HCT116 (cell line): Measurements from ENCODE around the gene MYOM1. TPM values are rescaled to one million over a fixed set of nuclear protein-coding genes. Genes with fewer than 3 reads are reported as not detected.

ENCODE experiments used
- ATAC-seq: fragments of 200-7000 bp; cut with Tn5 transposase; 2 replicates; pipeline ENCODE4 v1.9.1; 2020; ENCODE audit warnings: mild to moderate bottlenecking, moderate library complexity
- BruUV-seq: library from RNA; stranded (reverse); fragments of 400-500 nt; replicated peaks from 2 replicates; lab custom pipeline; 2021; lab: Mats Ljungman, UMichigan
- CTCF ChIA-PET: fragments of 300-600 bp; sonication (Branson Sonifier 250); formaldehyde crosslinking; loops from one replicate; lab custom pipeline; 2021; ENCODE audit warnings: antibody characterized with exemption; lab: Charles Lee
- POLR2A ChIA-PET: fragments of 300-600, 350-600 bp; sonication (Branson Sonifier 250); formaldehyde crosslinking; loops from one replicate; lab custom pipeline; 2021; ENCODE audit warnings: antibody characterized with exemption; lab: Charles Lee
- RAD21 ChIA-PET, 2 experiments: fragments of 300-600 bp; sonication (Branson Sonifier 250); formaldehyde crosslinking; loops; one replicate each; lab custom pipeline; 2023; ENCODE audit warnings: low total read pairs in 2 of 2; ENCODE audit not compliant: uncharacterized antibody in 2 of 2, unreplicated experiment in 2 of 2, low non-redundant PET in 1 of 2; lab: Charles Lee
- DNase-seq: peaks from one replicate; pipeline ENCODE4 v3.0.0-alpha.2; 2010; ENCODE audit warnings: low read depth, low spot score
- H2AFZ ChIP-seq: fragments of 200-600 bp; shearing (Covaris generic), sonication (generic); 2 replicates; pipeline ENCODE4 v1.6.1; 2017; ENCODE audit warnings: low read depth, mixed run types, mixed read lengths, antibody characterized with exemption, low read length; ENCODE audit not compliant: poor library complexity, severe bottlenecking
- H3K27ac ChIP-seq: 2 replicates; pipeline ENCODE4 v1.5.1; 2012; ENCODE audit warnings: low read depth, low read length
- H3K27me3 ChIP-seq: fragments of 200-600 bp; sonication (generic); 2 replicates; pipeline ENCODE4 v1.6.1; 2016; ENCODE audit warnings: mixed run types, low read length, mixed read lengths; ENCODE audit not compliant: insufficient read depth
- H3K36me3 ChIP-seq, 2 experiments: fragments of 200-500 bp in 1 of 2; fragments of 200-600 bp in 1 of 2; sonication (Bioruptor generic) in 1 of 2; sonication (generic) in 1 of 2; 2 replicates each; pipeline versions ENCODE4 v1.5.1 to v1.6.1; 2014 to 2016; ENCODE audit warnings: low read length in 2 of 2, inconsistent platforms in 1 of 2, mixed read lengths in 1 of 2, mixed run types in 1 of 2; ENCODE audit not compliant: insufficient read depth in 2 of 2, control insufficient read depth in 1 of 2
- H3K4me1 ChIP-seq, 2 experiments: fragments of 200-600 bp in 1 of 2; sonication (generic) in 1 of 2; 2 replicates each; pipeline versions ENCODE4 v1.5.1 to v1.6.1; 2012 to 2017; ENCODE audit warnings: low read length in 2 of 2, inconsistent platforms in 1 of 2, mild to moderate bottlenecking in 1 of 2, mixed read lengths in 1 of 2, mixed run types in 1 of 2, moderate library complexity in 1 of 2; ENCODE audit not compliant: insufficient read depth in 2 of 2, control insufficient read depth in 1 of 2
- H3K4me2 ChIP-seq: fragments of 200-600 bp; sonication (generic); 2 replicates; pipeline ENCODE4 v1.6.1; 2017; ENCODE audit warnings: mixed run types, low read length, mixed read lengths
- H3K4me3 ChIP-seq, 2 experiments: fragments of 200-600 bp in 1 of 2; sonication (generic) in 1 of 2; replicated peaks in 1 of 2; 2 replicates each; pipeline ENCODE4 v1.5.1; 2011 to 2016; ENCODE audit warnings: low read length in 2 of 2, control low read depth in 1 of 2, low read depth in 1 of 2, mild to moderate bottlenecking in 1 of 2, mixed read lengths in 1 of 2, mixed run types in 1 of 2
- H3K79me2 ChIP-seq: fragments of 200-600 bp; sonication (generic); 2 replicates; pipeline ENCODE4 v1.6.1; 2017; ENCODE audit warnings: mild to moderate bottlenecking, mixed run types, low read length, moderate library complexity, mixed read lengths; ENCODE audit not compliant: insufficient read depth
- H3K9ac ChIP-seq: fragments of 200-600 bp; sonication (generic); 2 replicates; pipeline ENCODE4 v1.6.1; 2016; ENCODE audit warnings: low read length, mixed read lengths
- H3K9me2 ChIP-seq: fragments of 200-600 bp; sonication (generic), shearing (Covaris generic); 2 replicates; pipeline ENCODE4 v1.6.1; 2017; ENCODE audit warnings: mixed run types, mild to moderate bottlenecking, moderate library complexity; ENCODE audit not compliant: insufficient read depth
- H3K9me3 ChIP-seq, 2 experiments: fragments of 200-500 bp in 1 of 2; fragments of 200-600 bp in 1 of 2; sonication (Bioruptor generic) in 1 of 2; sonication (generic) in 1 of 2; 2 replicates each; pipeline ENCODE4 v1.6.1; 2014 to 2017; ENCODE audit warnings: low read length in 2 of 2, mixed read lengths in 2 of 2, inconsistent platforms in 1 of 2, low read depth in 1 of 2, mild to moderate bottlenecking in 1 of 2, mixed run types in 1 of 2, moderate library complexity in 1 of 2; ENCODE audit not compliant: control insufficient read depth in 1 of 2, insufficient read depth in 1 of 2
- H4K20me1 ChIP-seq: fragments of 200-600 bp; sonication (generic), shearing (Covaris generic); 2 replicates; pipeline ENCODE4 v1.6.1; 2017; ENCODE audit warnings: mixed run types, mild to moderate bottlenecking, moderate library complexity; ENCODE audit not compliant: insufficient read depth
- CBX3 ChIP-seq: IDR thresholded peaks from 2 replicates; pipeline ENCODE4 v1.6.1; 2012; ENCODE audit warnings: low read depth
- EZH2 ChIP-seq: fragments of 200-600 bp; sonication (generic); IDR thresholded peaks from 2 replicates; pipeline ENCODE4 v1.6.1; 2017; ENCODE audit warnings: antibody characterized with exemption, mixed run types
- EZH2phosphoT487 ChIP-seq: fragments of 200-600 bp; IDR thresholded peaks from 2 replicates; pipeline ENCODE4 v1.6.1; 2018; ENCODE audit warnings: antibody characterized with exemption, borderline replicate concordance
- POLR2AphosphoS5 ChIP-seq: IDR thresholded peaks from 2 replicates; pipeline ENCODE4 v1.6.1; 2011; ENCODE audit warnings: mild to moderate bottlenecking, low read depth, low read length, moderate library complexity
- SP1 ChIP-seq: IDR thresholded peaks from 2 replicates; pipeline ENCODE4 v1.6.1; 2012; ENCODE audit warnings: low read depth
- YY1 ChIP-seq: IDR thresholded peaks from 2 replicates; pipeline ENCODE4 v1.6.1; 2011; ENCODE audit warnings: low read length, low read depth, moderate library complexity, mild to moderate bottlenecking; ENCODE audit not compliant: insufficient replicate concordance; ENCODE audit errors: extremely low read depth
- ZNF274 ChIP-seq: fragments of 200-500 bp; sonication (Bioruptor generic); IDR thresholded peaks from 2 replicates; pipeline ENCODE4 v1.6.1; 2014; ENCODE audit warnings: mild to moderate bottlenecking, low read depth, low read length, inconsistent platforms
- intact Hi-C: fragments of 100-400 bp; cut with micrococcal nuclease; formaldehyde crosslinking; loops from 2 replicates; pipeline ENCODE4 v1.10.0; 2022
- total RNA-seq: library from RNA; stranded (reverse); gene quantifications from one replicate; pipeline ENCODE4 v1.2.1, GENCODE V29; 2021; ENCODE audit not compliant: unreplicated experiment

Gene MYOM1
- total RNA-seq, 1 experiment from 2014 or later = 0.52 TPM

DNA sequence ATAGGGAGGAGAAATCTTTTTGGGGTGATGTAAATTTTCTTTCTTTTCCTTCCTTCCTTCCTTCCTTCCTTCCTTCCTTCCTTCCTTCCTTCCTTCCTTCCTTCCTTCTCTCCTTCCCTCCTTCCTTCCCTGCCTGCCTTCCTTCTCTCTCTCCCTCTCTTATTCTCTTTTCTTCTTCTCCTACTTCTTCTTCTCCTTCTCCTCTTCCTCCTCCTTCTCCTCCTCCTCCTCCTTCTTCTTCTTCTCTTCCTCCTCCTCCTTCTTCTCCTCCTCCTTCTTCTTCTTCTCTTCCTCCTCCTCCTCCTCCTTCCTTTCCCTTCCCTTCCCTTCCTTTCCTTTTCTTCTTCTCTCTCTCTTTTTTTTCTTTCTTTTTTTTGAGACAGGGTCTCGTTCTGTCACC lies 59.9 kb downstream of the MYOM1 start:
- ChIA-PET POLR2A (no interaction called here), CTCF (no interaction called here)
- no TSS peak for BruUV-seq

DNA sequence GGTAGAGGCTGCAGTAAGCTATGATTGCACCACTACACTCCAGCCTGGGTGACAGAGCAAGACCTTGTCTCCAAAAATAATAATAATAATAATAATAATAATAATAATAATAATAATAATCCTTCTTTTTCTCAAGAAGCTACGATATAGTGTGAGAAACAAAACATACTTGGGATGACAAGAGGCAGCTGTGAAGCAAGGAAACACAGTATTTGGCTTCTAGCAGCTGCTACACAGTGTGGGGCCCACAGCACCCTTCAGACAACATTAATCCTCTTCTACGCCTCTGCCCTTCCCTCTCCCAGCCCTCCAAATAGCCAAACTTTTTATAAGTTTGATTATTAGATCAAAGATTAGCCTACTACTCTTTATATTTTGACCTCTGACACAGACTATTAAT lies 62.2 kb downstream of the MYOM1 start:
- no peak for ATAC-seq

More for the DNA sequence above, 59.9 kb downstream of the MYOM1 start:
- Histone ChIP-seq H3K4me1 (0 out of 4 replicates have a peak, but pooled peaks cover 0 to 5% of the 10 kb centered on the region in 2 experiments), H3K36me3 (no peaks in the 10 kb centered on the region), H3K4me2 (no peak overlapping the region), H2AFZ (no peak overlapping the region), H4K20me1 (no peaks in the 10 kb centered on the region), H3K4me3 (no peak overlapping the region), H3K79me2 (no peaks in the 10 kb centered on the region), H3K9ac (no peak overlapping the region), H3K9me2 (no peaks in the 10 kb centered on the region), H3K27ac (no peak overlapping the region), H3K27me3 (no peaks in the 10 kb centered on the region), H3K9me3 (no peaks in the 10 kb centered on the region)
- ATAC-seq (no peak), DNase-seq (no peak)
- intact Hi-C loops = no loop called here
- RAD21 ChIA-PET = no interaction called here
- no peak for TF ChIP-seq CBX3
- no peak for TF ChIP-seq EZH2phosphoT487
- no peak for TF ChIP-seq POLR2AphosphoS5
- TF ChIP-seq ZNF274 = no peak
- no peak for TF ChIP-seq EZH2
- no peak for TF ChIP-seq SP1
- TF ChIP-seq YY1 = no peak

More for the DNA sequence above, 62.2 kb downstream of the MYOM1 start:
- no peak for DNase-seq
- H3K9ac ChIP-seq = no peak overlapping the region
- no peaks in the 10 kb centered on the region for H3K79me2 ChIP-seq
- no peak overlapping the region for H3K4me2 ChIP-seq
- ChIA-PET RAD21 (no interaction called here), CTCF (no interaction called here), POLR2A (no interaction called here)
- H3K9me3 ChIP-seq = no peaks in the 10 kb centered on the region
- no peaks in the 10 kb centered on the region for H3K9me2 ChIP-seq
- no peak overlapping the region for H3K27ac ChIP-seq
- BruUV-seq = no TSS peak
- intact Hi-C loops = no loop called here
- no peaks in the 10 kb centered on the region for H3K27me3 ChIP-seq
- H2AFZ ChIP-seq = no peak overlapping the region
- H3K4me1 ChIP-seq = 0 out of 4 replicates have a peak, but pooled peaks cover 0 to 5% of the 10 kb centered on the region in 2 experiments
- H3K36me3 ChIP-seq = no peaks in the 10 kb centered on the region
- H3K4me3 ChIP-seq = no peak overlapping the region
- TF ChIP-seq YY1 (no peak), SP1 (no peak)
- TF ChIP-seq, all 23 proteins: peak for 0
- no peaks in the 10 kb centered on the region for H4K20me1 ChIP-seq
